ENCODE results near the gene CYTH1. TPM values are rescaled to one million over a fixed set of nuclear protein-coding genes. Genes with fewer than 3 reads are reported as not detected.
"Not testable (repeated sequence)": the region's sequence is repeated elsewhere in the genome, so short reads cannot be mapped to it uniquely, and the experiment has no call there.

CYTH1 gene
- total and polyA plus RNA-seq, 7 experiments from 2014 or later = 297 to 452 (median 418) TPM

DNA sequence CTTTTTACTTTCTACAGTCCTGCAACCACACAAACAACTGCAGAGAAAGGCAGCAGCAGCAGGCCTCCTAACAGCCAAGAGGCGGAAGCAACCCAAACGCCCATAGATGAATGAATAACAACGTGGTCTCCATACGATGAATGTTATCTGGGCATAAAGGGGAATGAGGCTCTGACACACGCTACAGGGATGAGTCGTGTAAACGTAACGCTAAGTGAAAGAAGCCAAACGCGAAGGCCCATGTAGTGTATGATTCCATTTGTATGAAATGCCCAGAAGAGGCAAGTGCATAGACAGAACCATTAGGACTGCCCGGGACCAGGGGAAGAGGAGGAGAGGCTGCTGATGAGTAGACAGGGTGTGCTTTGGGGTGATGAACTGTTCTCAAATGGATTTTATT, 110.1 kb downstream of the CYTH1 start:
- intact Hi-C loops (cut with micrococcal nuclease) = no loop called here
- POLR2A ChIA-PET = no interaction called here
- CTCF ChIA-PET = no interaction called here
- Mint-ChIP-seq H3K9me3 (peaks cover 0 to 22% (median 0%) of the 10 kb centered on the region in 11 donors), H3K4me1 (peaks cover 12 to 28% (median 19%) of the 10 kb centered on the region in 7 donors), H3K27ac (peak overlapping the region in 6 of 9 donors; percentile 25 to 67 (median 36)), H3K36me3 (peaks cover 0 to 38% (median 18%) of the 10 kb centered on the region in 5 donors), H3K4me3 (peak overlapping the region in 3 of 10 donors; percentile 18 to 75 (median 22)), H3K27me3 (no peaks in the 10 kb centered on the region)
- DNase-seq (no peak), ATAC-seq (no peak)
- no peak overlapping the region for H3K27ac ChIP-seq (ENCODE audit: low read depth, low read length)
- H3K9me3 ChIP-seq (ENCODE audit: control insufficient read depth in 2 of 3, low read length in 3 of 3) = no peaks in the 10 kb centered on the region
- H3K4me1 ChIP-seq (ENCODE audit: control insufficient read depth in 2 of 2, insufficient read depth in 2 of 2, low read length in 2 of 2) = peaks cover 0 to under 1% of the 10 kb centered on the region in 2 donors
- H3K4me3 ChIP-seq (ENCODE audit: low read length) = no peak overlapping the region
- peaks cover 24 to 82% (median 37%) of the 10 kb centered on the region in 3 experiments for H3K36me3 ChIP-seq (ENCODE audit: control insufficient read depth in 2 of 3, insufficient read depth in 3 of 3, low read length in 3 of 3)
- no peaks in the 10 kb centered on the region for H3K27me3 ChIP-seq (ENCODE audit: control insufficient read depth in 2 of 2, insufficient read depth in 2 of 2, low read length in 2 of 2)

GRCh38 chr17:78671726-78672001, 110.4 kb downstream of the CYTH1 start:
- peaks cover 21 to 80% (median 34%) of the 10 kb centered on the region in 3 experiments for H3K36me3 ChIP-seq (ENCODE audit: control insufficient read depth in 2 of 3, insufficient read depth in 3 of 3, low read length in 3 of 3)
- H3K27ac ChIP-seq (ENCODE audit: low read depth, low read length); H3K27me3 ChIP-seq (ENCODE audit: control insufficient read depth in 2 of 2, insufficient read depth in 2 of 2, low read length in 2 of 2); H3K4me1 ChIP-seq (ENCODE audit: control insufficient read depth in 2 of 2, insufficient read depth in 2 of 2, low read length in 2 of 2); H3K9me3 ChIP-seq (ENCODE audit: control insufficient read depth in 2 of 3, low read length in 3 of 3); CTCF ChIA-PET; ATAC-seq; DNase-seq; POLR2A ChIA-PET; H3K27me3 Mint-ChIP-seq; H3K4me3 ChIP-seq (ENCODE audit: low read length); H3K4me3 Mint-ChIP-seq; intact Hi-C loops (cut with micrococcal nuclease): not testable (repeated sequence)
- H3K4me1 Mint-ChIP-seq = peaks cover 16 to 31% (median 22%) of the 10 kb centered on the region in 7 donors
- peaks cover 0 to 22% (median 0%) of the 10 kb centered on the region in 11 donors for H3K9me3 Mint-ChIP-seq
- H3K27ac Mint-ChIP-seq = peak overlapping the region in 6 of 9 donors; percentile 19 to 66 (median 47)
- H3K36me3 Mint-ChIP-seq = peaks cover 0 to 41% (median 20%) of the 10 kb centered on the region in 5 donors

- H3K9me3 Mint-ChIP-seq = peaks cover 0 to 25% (median 0%) of the 10 kb centered on the region in 11 donors
- peaks cover 22 to 37% (median 28%) of the 10 kb centered on the region in 7 donors for H3K4me1 Mint-ChIP-seq
- peak overlapping the region in 5 of 10 donors; percentile 25 to 72 (median 55) for H3K4me3 Mint-ChIP-seq
- Histone ChIP-seq H3K9me3 (ENCODE audit: control insufficient read depth in 2 of 3, low read length in 3 of 3) (no peaks in the 10 kb centered on the region), H3K36me3 (ENCODE audit: control insufficient read depth in 2 of 3, insufficient read depth in 3 of 3, low read length in 3 of 3) (peaks cover 15 to 74% (median 28%) of the 10 kb centered on the region in 3 experiments), H3K4me3 (ENCODE audit: low read length) (no peak overlapping the region), H3K27me3 (ENCODE audit: control insufficient read depth in 2 of 2, insufficient read depth in 2 of 2, low read length in 2 of 2) (no peaks in the 10 kb centered on the region), H3K27ac (ENCODE audit: low read depth, low read length) (no peak overlapping the region), H3K4me1 (ENCODE audit: control insufficient read depth in 2 of 2, insufficient read depth in 2 of 2, low read length in 2 of 2) (peaks cover 8 to 9% of the 10 kb centered on the region in 2 donors)
- peaks cover 0 to 41% (median 23%) of the 10 kb centered on the region in 5 donors for H3K36me3 Mint-ChIP-seq
- H3K27me3 Mint-ChIP-seq = no peaks in the 10 kb centered on the region
- H3K27ac Mint-ChIP-seq = peak overlapping the region; percentile 48 to 91 (median 61)
- ATAC-seq (no peak), DNase-seq (no peak)
- intact Hi-C loops (cut with micrococcal nuclease) = no loop called here
- CTCF ChIA-PET = no interaction called here
- POLR2A ChIA-PET = no interaction called here
These were observed 111.0 kb downstream of the CYTH1 start for GRCh38 chr17:78670850-78671725.

GRCh38 chr17:78669975-78670518, 112.0 kb downstream of the CYTH1 start:
- ChIA-PET POLR2A (no interaction called here), CTCF (no interaction called here)
- Mint-ChIP-seq H3K9me3 (peaks cover 0 to 18% (median 0%) of the 10 kb centered on the region in 11 donors), H3K4me1 (peaks cover 32 to 47% (median 35%) of the 10 kb centered on the region in 7 donors), H3K4me3 (peak overlapping the region in 4 of 10 donors; percentile 32 to 72 (median 46)), H3K27ac (peak overlapping the region in 7 of 9 donors; percentile 44 to 91 (median 67)), H3K27me3 (no peaks in the 10 kb centered on the region), H3K36me3 (peaks cover 0 to 41% (median 22%) of the 10 kb centered on the region in 5 donors)
- Histone ChIP-seq H3K4me3 (ENCODE audit: low read length) (no peak overlapping the region), H3K9me3 (ENCODE audit: control insufficient read depth in 2 of 3, low read length in 3 of 3) (no peaks in the 10 kb centered on the region), H3K27ac (ENCODE audit: low read depth, low read length) (no peak overlapping the region), H3K4me1 (ENCODE audit: control insufficient read depth in 2 of 2, insufficient read depth in 2 of 2, low read length in 2 of 2) (peaks cover 17 to 20% of the 10 kb centered on the region in 2 donors), H3K36me3 (ENCODE audit: control insufficient read depth in 2 of 3, insufficient read depth in 3 of 3, low read length in 3 of 3) (peaks cover 9 to 64% (median 19%) of the 10 kb centered on the region in 3 experiments), H3K27me3 (ENCODE audit: control insufficient read depth in 2 of 2, insufficient read depth in 2 of 2, low read length in 2 of 2) (no peaks in the 10 kb centered on the region)
- DNase-seq = no peak
- intact Hi-C loops (cut with micrococcal nuclease) = no loop called here
- no peak for ATAC-seq

DNA sequence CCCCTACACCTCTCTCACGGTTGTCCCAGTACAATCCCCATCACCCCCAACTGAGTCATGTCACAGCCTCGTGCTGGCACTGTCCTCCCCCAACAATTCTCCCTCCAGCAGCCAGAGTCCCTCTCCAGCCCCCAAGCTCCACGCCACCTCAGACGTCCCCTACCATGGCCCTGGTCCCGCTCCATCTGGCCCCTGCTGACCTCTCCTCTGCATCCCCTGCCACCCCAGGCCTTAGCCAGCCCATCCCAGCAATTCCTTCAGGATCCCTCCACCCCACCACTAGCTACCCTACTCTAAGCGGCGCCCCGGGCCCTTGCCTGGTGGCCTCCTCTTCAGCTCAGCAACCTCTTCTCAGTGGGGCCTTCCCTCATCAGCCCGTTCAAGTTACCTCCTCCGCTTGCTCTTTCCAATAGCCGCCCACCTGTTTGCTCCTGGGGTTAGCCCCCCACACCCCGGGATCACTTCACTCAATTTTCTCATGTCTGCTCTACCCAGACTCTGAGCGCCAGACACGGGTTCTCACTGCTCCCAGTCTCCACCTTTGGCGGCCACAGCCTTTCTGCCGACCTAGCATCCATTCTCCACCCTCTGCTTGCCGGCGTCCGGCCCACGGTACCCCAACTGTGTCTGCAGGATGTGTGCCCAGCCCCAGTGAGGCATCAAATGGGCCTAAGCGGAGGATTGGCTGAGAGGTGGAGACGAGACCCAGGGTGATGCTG, 112.7 kb downstream of the CYTH1 start:
- ATAC-seq (no peak), DNase-seq (no peak)
- Histone ChIP-seq H3K27ac (ENCODE audit: low read depth, low read length) (no peak overlapping the region), H3K4me3 (ENCODE audit: low read length) (no peak overlapping the region), H3K27me3 (ENCODE audit: control insufficient read depth in 2 of 2, insufficient read depth in 2 of 2, low read length in 2 of 2) (no peaks in the 10 kb centered on the region), H3K9me3 (ENCODE audit: control insufficient read depth in 2 of 3, low read length in 3 of 3) (no peaks in the 10 kb centered on the region), H3K4me1 (ENCODE audit: control insufficient read depth in 2 of 2, insufficient read depth in 2 of 2, low read length in 2 of 2) (peaks cover 17 to 22% of the 10 kb centered on the region in 2 donors), H3K36me3 (ENCODE audit: control insufficient read depth in 2 of 3, insufficient read depth in 3 of 3, low read length in 3 of 3) (peaks cover 9 to 58% (median 13%) of the 10 kb centered on the region in 3 experiments)
- intact Hi-C loops (cut with micrococcal nuclease) = no loop called here
- H3K4me1 Mint-ChIP-seq = peaks cover 35 to 53% (median 39%) of the 10 kb centered on the region in 7 donors
- ChIA-PET POLR2A (no interaction called here), CTCF (no interaction called here)
- H3K36me3 Mint-ChIP-seq = peaks cover 0 to 36% (median 22%) of the 10 kb centered on the region in 5 donors
- peak overlapping the region in 5 of 10 donors; percentile 4 to 72 (median 38) for H3K4me3 Mint-ChIP-seq
- peak overlapping the region; percentile 59 to 91 (median 73) for H3K27ac Mint-ChIP-seq
- H3K27me3 Mint-ChIP-seq = no peaks in the 10 kb centered on the region
- peaks cover 0 to 18% (median 0%) of the 10 kb centered on the region in 11 donors for H3K9me3 Mint-ChIP-seq

DNA sequence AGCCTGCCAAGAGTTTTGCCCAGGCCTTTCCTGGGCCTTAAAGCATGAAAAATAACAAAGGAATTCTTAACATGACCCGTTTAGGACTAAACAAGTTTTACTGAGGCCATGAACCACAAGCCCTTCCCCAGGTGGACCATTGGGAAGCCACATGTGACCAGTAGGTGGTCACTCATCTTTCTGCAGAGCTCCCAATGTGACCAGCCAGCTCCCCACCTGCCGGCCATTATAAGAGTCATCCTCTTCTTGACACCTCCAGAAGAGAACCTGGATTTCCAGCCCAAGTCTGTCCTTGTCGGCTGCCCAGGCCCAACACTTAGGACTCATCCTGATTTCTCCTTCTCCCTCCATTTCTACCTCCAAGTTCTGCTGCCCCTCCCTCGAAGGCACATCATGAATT, 113.2 kb downstream of the CYTH1 start:
- intact Hi-C loops (cut with micrococcal nuclease) = no loop called here
- CTCF ChIA-PET = no interaction called here

More for the DNA sequence above, 113.2 kb downstream of the CYTH1 start:
- Mint-ChIP-seq H3K4me1 (peaks cover 35 to 53% (median 39%) of the 10 kb centered on the region in 7 donors), H3K27ac (peak overlapping the region; percentile 59 to 91 (median 73)), H3K36me3 (peaks cover 0 to 35% (median 21%) of the 10 kb centered on the region in 5 donors), H3K9me3 (peaks cover 0 to 18% (median 0%) of the 10 kb centered on the region in 11 donors), H3K4me3 (peak overlapping the region in 5 of 10 donors; percentile 1 to 72 (median 38)), H3K27me3 (no peaks in the 10 kb centered on the region)
- Histone ChIP-seq H3K4me1 (ENCODE audit: control insufficient read depth in 2 of 2, insufficient read depth in 2 of 2, low read length in 2 of 2) (peaks cover 17 to 22% of the 10 kb centered on the region in 2 donors), H3K36me3 (ENCODE audit: control insufficient read depth in 2 of 3, insufficient read depth in 3 of 3, low read length in 3 of 3) (peaks cover 4 to 53% (median 12%) of the 10 kb centered on the region in 3 experiments), H3K4me3 (ENCODE audit: low read length) (no peak overlapping the region), H3K27ac (ENCODE audit: low read depth, low read length) (no peak overlapping the region), H3K9me3 (ENCODE audit: control insufficient read depth in 2 of 3, low read length in 3 of 3) (no peaks in the 10 kb centered on the region), H3K27me3 (ENCODE audit: control insufficient read depth in 2 of 2, insufficient read depth in 2 of 2, low read length in 2 of 2) (no peaks in the 10 kb centered on the region)
- DNase-seq (no peak), ATAC-seq (no peak)
- POLR2A ChIA-PET = no interaction called here
